OCI-LY7 (cell line): Measurements from ENCODE around the gene RNF115.

Experiments
- EZH2phosphoT487 ChIP-seq: fragments of 200-600 bp; sonication (generic); IDR thresholded peaks from 2 replicates; pipeline ENCODE4 v1.6.1; 2018; ENCODE audit warnings: low read depth, borderline replicate concordance, mild to moderate bottlenecking, mixed run types, antibody characterized with exemption, low read length, moderate library complexity, mixed read lengths
- TF ChIP-seq, protein P1 (sequence below): fragments of 200-600 bp; sonication (generic); conservative IDR thresholded peaks from 2 replicates; pipeline ENCODE4 v1.5.1; 2014; ENCODE audit warnings: mild to moderate bottlenecking, antibody characterized with exemption, low read length, moderate library complexity, mixed read lengths

DNA sequence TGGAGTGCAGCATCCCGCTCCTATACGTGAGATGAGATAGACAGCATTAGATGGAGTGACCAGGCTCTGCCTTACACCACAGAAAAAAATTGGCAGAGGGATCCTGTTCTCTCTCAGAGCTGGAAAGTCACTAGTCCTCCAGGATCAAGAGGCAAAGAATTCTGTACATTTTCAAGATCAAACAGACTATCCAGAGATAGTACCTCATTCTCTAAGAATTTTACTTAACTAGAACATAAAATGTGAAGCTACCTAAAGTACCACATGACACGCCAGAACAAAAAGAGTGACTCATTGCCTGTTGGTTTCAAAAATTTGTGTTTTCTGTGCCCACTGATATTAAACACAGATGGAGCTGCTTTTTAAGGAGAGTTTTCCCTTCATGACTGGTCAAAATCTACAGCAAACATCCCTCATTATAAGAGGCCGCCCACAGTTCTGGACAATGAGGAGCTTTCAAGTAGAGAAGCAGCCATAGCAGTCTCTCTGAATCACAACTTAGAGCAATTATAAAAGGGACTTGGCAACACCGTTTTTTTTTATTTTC is 72.3 kb downstream of the RNF115 start:
- TF ChIP-seq, protein P1, sequence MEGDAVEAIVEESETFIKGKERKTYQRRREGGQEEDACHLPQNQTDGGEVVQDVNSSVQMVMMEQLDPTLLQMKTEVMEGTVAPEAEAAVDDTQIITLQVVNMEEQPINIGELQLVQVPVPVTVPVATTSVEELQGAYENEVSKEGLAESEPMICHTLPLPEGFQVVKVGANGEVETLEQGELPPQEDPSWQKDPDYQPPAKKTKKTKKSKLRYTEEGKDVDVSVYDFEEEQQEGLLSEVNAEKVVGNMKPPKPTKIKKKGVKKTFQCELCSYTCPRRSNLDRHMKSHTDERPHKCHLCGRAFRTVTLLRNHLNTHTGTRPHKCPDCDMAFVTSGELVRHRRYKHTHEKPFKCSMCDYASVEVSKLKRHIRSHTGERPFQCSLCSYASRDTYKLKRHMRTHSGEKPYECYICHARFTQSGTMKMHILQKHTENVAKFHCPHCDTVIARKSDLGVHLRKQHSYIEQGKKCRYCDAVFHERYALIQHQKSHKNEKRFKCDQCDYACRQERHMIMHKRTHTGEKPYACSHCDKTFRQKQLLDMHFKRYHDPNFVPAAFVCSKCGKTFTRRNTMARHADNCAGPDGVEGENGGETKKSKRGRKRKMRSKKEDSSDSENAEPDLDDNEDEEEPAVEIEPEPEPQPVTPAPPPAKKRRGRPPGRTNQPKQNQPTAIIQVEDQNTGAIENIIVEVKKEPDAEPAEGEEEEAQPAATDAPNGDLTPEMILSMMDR = no peak
- TF ChIP-seq EZH2phosphoT487 = no peak
